Brain microvascular endothelial cell (primary cell): Measurements from ENCODE around the gene RNF208.
"Not testable (repeated sequence)": the region's sequence is repeated elsewhere in the genome, so short reads cannot be mapped to it uniquely, and the experiment has no call there.

ENCODE experiments used
- DNase-seq: peaks from one replicate; pipeline ENCODE4 v3.0.0-alpha.2; 2020
- H3K27ac ChIP-seq: fragments of 250-450 bp; sonication (Bioruptor Pico); 2 replicates; pipeline ENCODE4 v1.5.1; 2020; ENCODE audit warnings: mild to moderate bottlenecking, moderate library complexity
- H3K27me3 ChIP-seq: fragments of 250-450 bp; sonication (Bioruptor Pico); replicated peaks from 2 replicates; pipeline ENCODE4 v1.5.1; 2020; ENCODE audit warnings: mild to moderate bottlenecking
- H3K36me3 ChIP-seq: fragments of 250-450 bp; sonication (Bioruptor Pico); replicated peaks from 2 replicates; pipeline ENCODE4 v1.5.1; 2020; ENCODE audit warnings: mild to moderate bottlenecking
- H3K4me3 ChIP-seq: 2 replicates; pipeline ENCODE4 v1.5.1; 2011; ENCODE audit warnings: low read depth, mild to moderate bottlenecking, control low read depth, low read length, moderate library complexity
- in situ Hi-C: cut with HindIII; loops from 2 replicates; pipeline ENCODE4 v1.10.0; 2017; ENCODE audit warnings: low sequenced_read_pairs, low pct_ligation_motif_present
- TF ChIP-seq, protein P1 (sequence below): IDR thresholded peaks from 2 replicates; pipeline ENCODE4 v1.5.1; 2011; ENCODE audit warnings: low read depth, mild to moderate bottlenecking, moderate library complexity, low read length, control low read depth, inconsistent platforms; ENCODE audit errors: missing control alignments

Gene RNF208

DNA sequence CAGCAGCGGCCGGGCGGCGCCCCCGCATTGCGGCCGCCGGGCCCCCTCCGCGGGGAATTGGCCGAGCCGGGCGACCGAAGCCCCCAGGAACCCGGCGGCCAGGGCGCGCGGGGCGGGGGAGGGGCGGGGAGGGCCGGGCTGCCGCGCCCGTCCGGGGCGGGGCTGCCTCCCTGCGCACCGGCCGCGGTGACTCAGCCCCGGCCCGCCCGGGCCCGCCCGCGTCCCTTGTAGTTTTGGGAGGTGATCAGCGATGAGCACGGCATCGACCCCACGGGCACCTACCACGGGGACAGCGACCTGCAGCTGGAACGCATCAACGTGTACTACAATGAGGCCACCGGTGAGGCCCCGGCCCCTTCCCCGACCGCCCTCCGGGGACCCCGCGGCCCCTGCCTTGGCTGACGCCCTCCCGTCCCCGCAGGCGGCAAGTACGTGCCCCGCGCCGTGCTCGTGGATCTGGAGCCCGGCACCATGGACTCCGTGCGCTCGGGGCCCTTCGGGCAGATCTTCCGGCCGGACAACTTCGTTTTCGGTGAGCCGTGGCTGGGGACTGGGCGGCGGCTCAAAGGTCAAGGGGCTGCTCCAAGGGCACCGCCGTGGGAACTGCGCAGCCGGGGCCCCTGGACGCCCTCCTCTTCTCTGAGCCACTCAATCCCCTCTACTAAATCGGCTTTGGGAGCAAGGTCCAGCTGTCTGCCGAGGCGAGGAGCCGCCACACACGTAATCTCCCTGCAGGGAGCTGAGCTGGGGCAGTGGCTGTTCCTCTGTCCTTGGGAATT is 19.6 kb upstream of the RNF208 start:
- DNase-seq: no peak
- Histone ChIP-seq H3K4me3 (peak overlapping the region; percentile 86), H3K36me3 (peaks cover 25% of the 10 kb centered on the region), H3K27me3 (no peaks in the 10 kb centered on the region), H3K27ac (peak overlapping the region; percentile 75)
- TF ChIP-seq, protein P1, sequence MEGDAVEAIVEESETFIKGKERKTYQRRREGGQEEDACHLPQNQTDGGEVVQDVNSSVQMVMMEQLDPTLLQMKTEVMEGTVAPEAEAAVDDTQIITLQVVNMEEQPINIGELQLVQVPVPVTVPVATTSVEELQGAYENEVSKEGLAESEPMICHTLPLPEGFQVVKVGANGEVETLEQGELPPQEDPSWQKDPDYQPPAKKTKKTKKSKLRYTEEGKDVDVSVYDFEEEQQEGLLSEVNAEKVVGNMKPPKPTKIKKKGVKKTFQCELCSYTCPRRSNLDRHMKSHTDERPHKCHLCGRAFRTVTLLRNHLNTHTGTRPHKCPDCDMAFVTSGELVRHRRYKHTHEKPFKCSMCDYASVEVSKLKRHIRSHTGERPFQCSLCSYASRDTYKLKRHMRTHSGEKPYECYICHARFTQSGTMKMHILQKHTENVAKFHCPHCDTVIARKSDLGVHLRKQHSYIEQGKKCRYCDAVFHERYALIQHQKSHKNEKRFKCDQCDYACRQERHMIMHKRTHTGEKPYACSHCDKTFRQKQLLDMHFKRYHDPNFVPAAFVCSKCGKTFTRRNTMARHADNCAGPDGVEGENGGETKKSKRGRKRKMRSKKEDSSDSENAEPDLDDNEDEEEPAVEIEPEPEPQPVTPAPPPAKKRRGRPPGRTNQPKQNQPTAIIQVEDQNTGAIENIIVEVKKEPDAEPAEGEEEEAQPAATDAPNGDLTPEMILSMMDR: no peak
- in situ Hi-C loops: no loop called here

DNA sequence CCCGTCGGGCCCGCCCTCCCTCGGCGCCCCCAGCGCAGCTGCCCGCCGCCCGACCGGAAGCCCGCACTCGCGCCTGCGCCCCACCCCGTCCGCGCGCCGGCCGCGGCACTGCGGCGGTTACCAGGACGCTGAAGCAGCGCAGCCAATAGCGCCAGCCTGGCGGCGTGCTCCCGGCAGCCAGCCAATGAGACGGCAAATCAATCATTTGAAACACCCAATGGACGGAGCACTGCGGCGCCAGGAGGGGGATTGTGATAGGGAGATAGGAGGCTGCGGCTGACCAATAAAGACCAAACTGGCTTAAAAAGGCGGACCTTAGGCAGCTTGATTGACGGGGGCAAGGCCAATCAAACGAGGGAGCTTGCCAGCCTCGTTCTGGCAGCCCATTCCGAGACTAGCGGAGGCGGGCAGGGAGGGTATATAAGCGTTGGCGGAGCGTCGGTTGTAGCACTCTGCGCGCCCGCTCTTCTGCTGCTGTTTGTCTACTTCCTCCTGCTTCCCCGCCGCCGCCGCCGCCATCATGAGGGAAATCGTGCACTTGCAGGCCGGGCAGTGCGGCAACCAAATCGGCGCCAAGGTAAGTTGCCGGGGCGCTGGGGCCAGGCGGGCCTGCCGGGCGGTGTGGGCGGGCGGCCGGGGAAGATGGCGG is 18.9 kb upstream of the RNF208 start, which contains the start of gene TUBB4B:
TSS of gene TUBB4B (plus strand) at position 447 of the 649 bp plus-strand sequence. CDS start at position 521, 74 bp downstream.
- TF ChIP-seq, protein P1: no peak
- no peaks in the 10 kb centered on the region for H3K27me3 ChIP-seq
- H3K36me3 ChIP-seq: peaks cover 25% of the 10 kb centered on the region
- DNase-seq: peak; percentile 100
- in situ Hi-C loops: no loop called here
- H3K27ac ChIP-seq: peak within 1 kb of the TSS; percentile 78
- H3K4me3 ChIP-seq: peak within 1 kb of the TSS; percentile 86

DNA sequence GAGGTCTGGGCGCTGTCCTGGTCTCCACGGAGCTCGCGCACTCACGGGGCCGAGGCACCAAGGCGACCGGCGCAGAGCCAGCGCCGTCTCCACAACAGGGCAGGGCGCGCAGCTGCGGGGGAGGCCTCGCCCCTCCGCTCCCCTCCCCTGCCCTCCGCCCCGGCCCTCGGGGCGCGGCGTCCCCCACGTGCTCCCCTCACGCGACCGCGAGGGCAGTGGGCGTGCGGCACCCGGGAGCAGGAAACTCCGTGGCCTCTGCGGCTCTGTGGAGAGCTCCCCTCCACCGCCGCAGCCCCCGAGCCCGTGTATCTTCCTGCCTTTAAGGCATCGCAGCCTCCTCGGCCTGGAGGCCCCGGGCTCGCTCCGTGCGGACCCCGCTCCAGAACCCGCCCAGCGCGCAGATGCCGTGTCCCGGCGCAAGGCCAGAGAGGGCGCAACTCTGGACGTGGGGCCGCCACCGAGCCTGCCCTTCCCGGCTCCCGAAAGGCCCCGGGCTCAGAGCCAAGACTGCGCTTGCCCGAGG is 18.3 kb upstream of the RNF208 start:
- in situ Hi-C loops: no loop called here
- TF ChIP-seq, protein P1: no peak
- Histone ChIP-seq H3K4me3 (peak overlapping the region; percentile 71), H3K36me3 (peaks cover 25% of the 10 kb centered on the region), H3K27ac (peak overlapping the region; percentile 78), H3K27me3 (no peaks in the 10 kb centered on the region)
- DNase-seq: peak; percentile 40

DNA sequence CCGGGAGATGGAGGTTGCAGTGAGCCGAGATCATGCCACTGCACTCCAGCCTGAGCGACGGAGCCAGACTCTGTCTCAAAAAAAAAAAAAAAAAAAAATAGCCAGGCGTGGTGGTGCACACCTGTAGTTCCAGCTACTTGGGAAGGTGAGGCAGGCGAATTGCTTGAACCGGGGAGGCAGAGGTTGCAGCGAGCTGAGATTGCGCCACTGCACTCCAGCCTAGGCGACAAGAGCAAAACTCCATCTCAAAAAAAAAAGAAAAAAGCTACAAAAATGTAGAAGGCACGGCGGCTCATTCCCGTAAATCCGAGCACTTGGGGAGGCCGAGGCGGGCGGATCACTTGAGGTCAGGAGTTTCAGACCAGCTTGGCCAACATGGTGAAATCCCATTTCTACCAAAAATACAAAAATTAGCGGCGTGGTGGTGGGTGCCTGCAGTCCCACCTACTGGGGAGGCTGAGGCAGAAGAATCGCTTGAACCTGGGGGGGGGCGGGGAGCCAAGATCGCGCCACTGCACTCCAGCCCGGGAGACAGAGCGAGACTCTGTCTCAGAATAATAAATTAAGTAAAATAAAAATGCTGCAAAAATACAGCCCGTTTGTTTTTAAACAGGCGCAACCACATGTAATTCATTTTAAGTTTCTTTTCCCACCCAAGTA is 17.6 kb upstream of the RNF208 start:
- in situ Hi-C loops, H3K27me3 ChIP-seq, DNase-seq: not testable (repeated sequence)
- peaks cover 25% of the 10 kb centered on the region for H3K36me3 ChIP-seq
- H3K27ac ChIP-seq: peak overlapping the region; percentile 78
- peak overlapping the region; percentile 71 for H3K4me3 ChIP-seq

DNA sequence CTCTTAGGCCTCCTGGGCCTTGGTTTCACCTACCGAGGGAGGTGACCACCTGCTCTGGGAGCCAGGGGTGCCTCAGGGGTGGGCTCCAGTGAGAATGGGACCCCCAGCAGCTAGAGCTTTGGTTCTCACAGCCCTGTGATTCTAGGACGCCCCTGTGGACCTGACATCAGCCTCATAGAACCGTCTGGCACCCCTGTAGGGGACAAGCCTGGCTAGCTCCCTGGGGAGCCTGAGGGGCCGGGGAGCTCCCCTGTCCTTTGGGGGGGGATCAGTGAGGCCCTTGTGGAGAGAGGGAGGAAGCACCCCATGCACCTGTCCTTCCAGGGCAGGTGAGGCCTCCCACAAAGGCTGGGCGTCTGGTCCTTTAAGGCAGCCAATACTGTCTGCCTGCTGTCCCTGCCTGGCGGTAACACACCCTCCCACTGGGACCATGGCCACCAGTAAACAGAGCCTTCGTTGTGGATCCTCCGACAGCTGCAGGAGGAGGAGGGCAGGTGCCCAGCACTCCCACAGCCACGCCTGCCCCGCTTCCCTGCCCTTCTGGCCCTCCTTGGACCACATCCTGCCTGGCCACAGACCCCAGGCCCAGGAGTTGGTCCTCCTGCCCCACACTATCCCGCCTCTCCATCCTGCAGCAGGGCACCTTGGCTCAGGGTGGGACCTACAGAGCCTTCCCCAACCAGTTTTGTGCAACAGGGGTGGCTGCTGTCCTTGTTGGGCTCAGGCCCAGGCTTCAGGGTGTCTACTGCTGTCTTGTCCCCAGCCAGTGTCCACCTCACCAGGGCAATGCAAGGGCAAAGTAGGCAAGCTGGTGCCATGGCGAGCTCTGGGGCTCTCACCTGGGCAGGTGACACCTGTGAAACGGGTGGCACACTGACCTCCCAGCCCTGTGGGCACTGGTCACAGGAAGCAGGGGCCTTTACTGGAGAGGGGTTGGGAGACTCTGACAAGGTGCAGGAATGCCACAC is 16.0 kb upstream of the RNF208 start:
- H3K27ac ChIP-seq: no peak overlapping the region
- no peak overlapping the region for H3K4me3 ChIP-seq
- TF ChIP-seq, protein P1: no peak
- in situ Hi-C loops: no loop called here
- peaks cover 15% of the 10 kb centered on the region for H3K36me3 ChIP-seq
- no peaks in the 10 kb centered on the region for H3K27me3 ChIP-seq
- DNase-seq: no peak
